SK-N-SH treated with all-trans-retinoic acid at 6 μM for 48 hours (cell line): ENCODE measurements around the gene NPFFR2.
"Not testable (repeated sequence)": the region's sequence is repeated elsewhere in the genome, so short reads cannot be mapped to it uniquely, and the experiment has no call there.

ENCODE experiments used
- ATAC-seq: fragments of 200-7000 bp; cut with Tn5 transposase; 3 replicates; pipeline ENCODE4 v1.9.1; 2020; ENCODE audit warnings: mild to moderate bottlenecking, moderate library complexity
- ARNTL ChIP-seq: fragments of 450-650 bp; formaldehyde crosslinking; IDR thresholded peaks from 2 replicates; pipeline ENCODE4 v1.5.0; 2020; ENCODE audit warnings: low read depth, mild to moderate bottlenecking, moderate library complexity, borderline replicate concordance
- BACH2 ChIP-seq: fragments of 250-450 bp; sonication (Bioruptor Pico); IDR thresholded peaks from 2 replicates; pipeline ENCODE4 v1.9.0; 2021; ENCODE audit warnings: mild to moderate bottlenecking, borderline replicate concordance
- CREB5 ChIP-seq: fragments of 250-450 bp; sonication (Bioruptor Pico); IDR thresholded peaks from 2 replicates; pipeline ENCODE4 v1.5.1; 2020; ENCODE audit warnings: low read depth, mild to moderate bottlenecking, moderate library complexity
- CSDC2 ChIP-seq: fragments of 250-450 bp; sonication (Bioruptor Pico); IDR thresholded peaks from 2 replicates; pipeline ENCODE4 v1.5.0; 2020; ENCODE audit warnings: mild to moderate bottlenecking, moderate library complexity
- CSRNP3 ChIP-seq: fragments of 250-450 bp; sonication (Bioruptor Pico); IDR thresholded peaks from 2 replicates; pipeline ENCODE4 v1.5.1; 2021; ENCODE audit warnings: mild to moderate bottlenecking, moderate library complexity
- ESRRG ChIP-seq: fragments of 250-450 bp; sonication (Bioruptor Pico); IDR thresholded peaks from 2 replicates; pipeline ENCODE4 v1.6.1; 2021; ENCODE audit warnings: mild to moderate bottlenecking
- GLIS3 ChIP-seq: fragments of 250-450 bp; sonication (Bioruptor Pico); IDR thresholded peaks from 2 replicates; pipeline ENCODE4 v1.5.0; 2020; ENCODE audit warnings: mild to moderate bottlenecking, moderate library complexity
- ISL1 ChIP-seq: fragments of 250-450 bp; sonication (Bioruptor Pico); IDR thresholded peaks from 2 replicates; pipeline ENCODE4 v2.1.2; 2022; ENCODE audit warnings: mild to moderate bottlenecking, moderate library complexity
- OSR1 ChIP-seq: fragments of 250-450 bp; sonication (Bioruptor Pico); IDR thresholded peaks from 2 replicates; pipeline ENCODE4 v1.8.0; 2022; ENCODE audit warnings: moderate library complexity, mild to moderate bottlenecking, inconsistent platforms
- PATZ1 ChIP-seq: fragments of 250-450 bp; sonication (Bioruptor Pico); IDR thresholded peaks from 2 replicates; pipeline ENCODE4 v1.8.0; 2020; ENCODE audit warnings: mild to moderate bottlenecking, moderate library complexity, borderline replicate concordance
- POU6F1 ChIP-seq: fragments of 250-450 bp; sonication (Bioruptor Pico); IDR thresholded peaks from 2 replicates; pipeline ENCODE4 v1.8.0; 2021; ENCODE audit warnings: low read depth, mild to moderate bottlenecking, moderate library complexity, borderline replicate concordance
- RARB ChIP-seq: fragments of 250-450 bp; sonication (Bioruptor Pico); IDR thresholded peaks from 2 replicates; pipeline ENCODE4 v1.8.0; 2021; ENCODE audit warnings: mild to moderate bottlenecking, moderate library complexity
- SNAI2 ChIP-seq: fragments of 250-450 bp; sonication (Bioruptor Pico); IDR thresholded peaks from 2 replicates; pipeline ENCODE4 v1.5.0; 2020; ENCODE audit warnings: mild to moderate bottlenecking, moderate library complexity
- TCF4 ChIP-seq: fragments of 250-450 bp; sonication (Bioruptor Pico); IDR thresholded peaks from 2 replicates; pipeline ENCODE4 v1.8.0; 2021; ENCODE audit warnings: mild to moderate bottlenecking, moderate library complexity, borderline replicate concordance
- TOX ChIP-seq: fragments of 250-450 bp; sonication (Bioruptor Pico); IDR thresholded peaks from 2 replicates; pipeline ENCODE4 v1.8.0; 2021; ENCODE audit warnings: mild to moderate bottlenecking, moderate library complexity, borderline replicate concordance
- TSHZ2 ChIP-seq: fragments of 250-450 bp; sonication (Bioruptor Pico); IDR thresholded peaks from 2 replicates; pipeline ENCODE4 v1.5.0; 2020; ENCODE audit warnings: mild to moderate bottlenecking, moderate library complexity
- ZC3H10 ChIP-seq: fragments of 250-450 bp; sonication (Bioruptor Pico); IDR thresholded peaks from 2 replicates; pipeline ENCODE4 v1.5.1; 2021; ENCODE audit warnings: mild to moderate bottlenecking, moderate library complexity
- ZFP3 ChIP-seq: fragments of 250-450 bp; sonication (Bioruptor Pico); IDR thresholded peaks from 2 replicates; pipeline ENCODE4 v1.5.0; 2020; ENCODE audit warnings: mild to moderate bottlenecking, moderate library complexity
- ZFP30 ChIP-seq: fragments of 450-650 bp; formaldehyde crosslinking; IDR thresholded peaks from 2 replicates; pipeline ENCODE4 v1.5.0; 2022; ENCODE audit warnings: mild to moderate bottlenecking, moderate library complexity
- ZNF565 ChIP-seq: fragments of 450-650 bp; formaldehyde crosslinking; conservative IDR thresholded peaks from 2 replicates; pipeline ENCODE4 v1.5.0; 2020; ENCODE audit warnings: low read depth, mild to moderate bottlenecking, moderate library complexity
- ZNF8 ChIP-seq: fragments of 450-650 bp; formaldehyde crosslinking; IDR thresholded peaks from 2 replicates; pipeline ENCODE4 v1.5.0; 2020; ENCODE audit warnings: mild to moderate bottlenecking, moderate library complexity

The NPFFR2 gene

GRCh38 chr4:72152731-72153130, 120.9 kb downstream of the NPFFR2 start (continued):
- TF ChIP-seq PATZ1 (CRISPR knock-in tag) (no peak), ZNF8 (CRISPR knock-in tag) (no peak), CSDC2 (no peak), TCF4 (CRISPR knock-in tag) (no peak), OSR1 (CRISPR knock-in tag) (no peak), ZC3H10 (CRISPR knock-in tag) (no peak), ZNF565 (CRISPR knock-in tag) (no peak), ZFP3 (CRISPR knock-in tag) (no peak), BACH2 (CRISPR knock-in tag) (no peak), ESRRG (CRISPR knock-in tag) (no peak)

- ATAC-seq: not testable (repeated sequence)
Measured at GRCh38 chr4:72153634-72154033, 121.8 kb downstream of the NPFFR2 start.

- ATAC-seq: not testable (repeated sequence)
Measured at GRCh38 chr4:72169285-72169684, 137.5 kb downstream of the NPFFR2 start.

- no peak for TF ChIP-seq ZNF8 (CRISPR knock-in tag)
- TF ChIP-seq TCF4 (CRISPR knock-in tag): no peak
- no peak for TF ChIP-seq RARB
- no peak for TF ChIP-seq TSHZ2
- TF ChIP-seq ZNF565 (CRISPR knock-in tag): no peak
- TF ChIP-seq POU6F1: no peak
- no peak for TF ChIP-seq SNAI2 (CRISPR knock-in tag)
- TF ChIP-seq ZC3H10 (CRISPR knock-in tag): no peak
- no peak for TF ChIP-seq GLIS3 (CRISPR knock-in tag)
- ATAC-seq: no peak
Measured at GRCh38 chr4:72169861-72170260, 138.1 kb downstream of the NPFFR2 start.

- ATAC-seq: no peak
- TF ChIP-seq ARNTL: no peak
- TF ChIP-seq CSRNP3: no peak
- no peak for TF ChIP-seq CREB5
- TF ChIP-seq ZFP3 (CRISPR knock-in tag): no peak
- no peak for TF ChIP-seq ZNF565 (CRISPR knock-in tag)
- TF ChIP-seq ZFP30 (CRISPR knock-in tag): no peak
- no peak for TF ChIP-seq PATZ1 (CRISPR knock-in tag)
- no peak for TF ChIP-seq CSDC2
- no peak for TF ChIP-seq ISL1 (CRISPR knock-in tag)
- TF ChIP-seq RARB: no peak
- no peak for TF ChIP-seq ESRRG (CRISPR knock-in tag)
- TF ChIP-seq TOX (CRISPR knock-in tag): no peak
- TF ChIP-seq TSHZ2: no peak
- TF ChIP-seq GLIS3 (CRISPR knock-in tag): no peak
- TF ChIP-seq TCF4 (CRISPR knock-in tag): no peak
Measured at GRCh38 chr4:72171761-72172160, 140.0 kb downstream of the NPFFR2 start.
